Effector memory CD4-positive, alpha-beta T cell (primary cell): ENCODE measurements around the gene CERKL.

ENCODE experiments used
- DNase-seq, 3 donors: peaks; one replicate each; pipeline ENCODE4 v3.0.0-alpha.2; 2020
- H3K27ac ChIP-seq: 2 replicates; pipeline ENCODE4 v1.7.0; 2013; ENCODE audit warnings: mild to moderate bottlenecking, low read length, moderate library complexity; ENCODE audit not compliant: insufficient read depth, poor library complexity, severe bottlenecking
- H3K27me3 ChIP-seq: replicated peaks from 2 replicates; pipeline ENCODE4 v1.7.0; 2013; ENCODE audit warnings: mild to moderate bottlenecking, low read length; ENCODE audit not compliant: insufficient read depth, control insufficient read depth, poor library complexity, severe bottlenecking
- H3K36me3 ChIP-seq: 2 replicates; pipeline ENCODE4 v1.7.0; 2013; ENCODE audit warnings: mild to moderate bottlenecking, low read length, moderate library complexity; ENCODE audit not compliant: control insufficient read depth, insufficient read depth
- H3K4me1 ChIP-seq: 2 replicates; pipeline ENCODE4 v1.7.0; 2013; ENCODE audit warnings: low read length, mild to moderate bottlenecking; ENCODE audit not compliant: control insufficient read depth, insufficient read depth, poor library complexity, severe bottlenecking
- H3K4me3 ChIP-seq: 2 replicates; pipeline ENCODE4 v1.7.0; 2013; ENCODE audit warnings: low read length, low read depth, mild to moderate bottlenecking; ENCODE audit not compliant: insufficient read depth, poor library complexity, severe bottlenecking
- H3K9me3 ChIP-seq: 2 replicates; pipeline ENCODE4 v1.7.0; 2013; ENCODE audit warnings: mild to moderate bottlenecking, low read length, moderate library complexity; ENCODE audit not compliant: control insufficient read depth

The CERKL gene

DNA sequence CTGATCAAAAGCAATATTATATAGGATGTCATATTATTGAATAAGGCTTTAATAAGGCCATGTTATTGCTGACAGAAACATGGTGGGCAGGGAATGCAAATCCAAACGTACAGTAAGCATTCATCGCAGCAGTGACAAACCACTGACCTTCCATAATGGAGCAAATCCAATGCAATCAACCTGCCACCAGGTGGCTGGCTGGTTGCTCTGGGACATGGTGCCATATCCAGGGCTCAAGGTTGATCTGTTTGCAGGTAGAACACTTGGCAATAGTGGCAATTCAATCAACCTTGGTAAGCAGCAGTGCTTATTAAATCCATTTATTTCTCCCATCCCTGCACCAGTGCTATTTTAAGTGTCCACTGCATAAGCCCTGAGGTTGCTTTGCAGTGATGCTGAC lies 75.4 kb downstream of the CERKL start:
- no peaks in the 10 kb centered on the region for H3K9me3 ChIP-seq
- peaks cover under 1% of the 10 kb centered on the region for H3K4me1 ChIP-seq
- no peaks in the 10 kb centered on the region for H3K27me3 ChIP-seq
- DNase-seq = no peak
- no peaks in the 10 kb centered on the region for H3K36me3 ChIP-seq
- H3K4me3 ChIP-seq = no peak overlapping the region
- H3K27ac ChIP-seq = no peak overlapping the region

DNA sequence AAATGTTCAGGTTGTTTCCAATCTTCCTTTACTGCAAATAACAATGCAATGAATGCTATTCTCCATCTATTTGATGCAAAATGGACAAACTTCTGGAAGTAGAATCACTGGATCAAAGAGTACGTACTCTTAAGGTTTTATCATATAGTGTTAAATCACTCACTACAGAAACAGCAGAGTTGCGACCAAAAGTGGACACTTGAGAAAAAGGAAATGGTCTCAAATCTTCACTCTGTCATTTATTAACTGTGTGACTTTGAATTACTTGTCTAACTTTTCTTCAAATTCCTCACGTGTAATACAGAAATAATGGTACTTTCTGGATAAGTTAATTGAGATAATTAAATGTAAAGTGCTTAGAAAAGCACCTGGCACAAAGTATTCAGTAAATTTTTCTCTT lies 78.1 kb downstream of the CERKL start:
- Histone ChIP-seq H3K27me3 (no peaks in the 10 kb centered on the region), H3K4me3 (no peak overlapping the region), H3K36me3 (no peaks in the 10 kb centered on the region), H3K27ac (no peak overlapping the region), H3K4me1 (no peaks in the 10 kb centered on the region), H3K9me3 (no peaks in the 10 kb centered on the region)
- DNase-seq = no peak

DNA sequence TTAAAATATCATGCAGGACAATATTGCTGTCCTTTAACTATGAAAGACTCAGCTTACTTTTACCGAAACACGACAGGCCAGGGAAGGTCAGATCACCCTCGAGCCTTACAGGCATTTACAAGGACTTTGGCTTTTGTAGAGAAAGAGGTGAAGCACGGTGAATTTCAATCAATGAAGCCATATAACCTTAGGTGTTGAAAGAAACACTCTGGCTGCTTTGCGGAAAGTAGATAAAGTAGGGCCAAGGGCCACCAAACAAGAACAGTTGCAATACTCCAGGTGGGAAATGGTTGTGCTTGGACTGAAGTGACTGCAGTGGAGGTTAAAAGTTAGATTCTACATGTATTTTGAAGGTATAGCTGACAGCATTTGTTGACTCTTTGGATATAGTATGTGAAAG lies 80.5 kb downstream of the CERKL start:
- Histone ChIP-seq H3K9me3 (no peaks in the 10 kb centered on the region), H3K36me3 (no peaks in the 10 kb centered on the region), H3K4me1 (no peaks in the 10 kb centered on the region)

DNA sequence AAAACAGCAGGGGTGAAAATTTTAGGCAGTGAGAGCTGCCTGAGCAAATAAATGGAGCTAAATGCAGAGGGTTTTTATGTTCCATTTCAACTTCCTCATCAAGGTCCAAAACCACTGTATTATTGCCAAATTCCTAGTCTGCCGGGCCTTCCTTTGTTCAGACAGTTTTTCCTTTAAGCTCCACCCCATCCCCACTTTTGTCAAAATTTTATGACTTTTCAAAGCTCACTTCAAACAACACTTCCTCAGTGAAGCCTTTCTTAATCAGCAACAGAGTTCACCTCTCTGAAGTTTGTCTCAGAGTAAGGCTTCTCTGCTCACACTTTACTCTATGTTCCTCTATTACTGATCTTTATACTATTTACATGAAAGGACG lies 81.3 kb downstream of the CERKL start:
- no peaks in the 10 kb centered on the region for H3K9me3 ChIP-seq
- no peaks in the 10 kb centered on the region for H3K36me3 ChIP-seq
- no peaks in the 10 kb centered on the region for H3K27me3 ChIP-seq
- DNase-seq = no peak
- no peak overlapping the region for H3K27ac ChIP-seq
- no peak overlapping the region for H3K4me3 ChIP-seq
- H3K4me1 ChIP-seq = no peaks in the 10 kb centered on the region

More for the DNA sequence above, 80.5 kb downstream of the CERKL start:
- H3K4me3 ChIP-seq = no peak overlapping the region
- DNase-seq = no peak
- H3K27me3 ChIP-seq = no peaks in the 10 kb centered on the region
- H3K27ac ChIP-seq = no peak overlapping the region

DNA sequence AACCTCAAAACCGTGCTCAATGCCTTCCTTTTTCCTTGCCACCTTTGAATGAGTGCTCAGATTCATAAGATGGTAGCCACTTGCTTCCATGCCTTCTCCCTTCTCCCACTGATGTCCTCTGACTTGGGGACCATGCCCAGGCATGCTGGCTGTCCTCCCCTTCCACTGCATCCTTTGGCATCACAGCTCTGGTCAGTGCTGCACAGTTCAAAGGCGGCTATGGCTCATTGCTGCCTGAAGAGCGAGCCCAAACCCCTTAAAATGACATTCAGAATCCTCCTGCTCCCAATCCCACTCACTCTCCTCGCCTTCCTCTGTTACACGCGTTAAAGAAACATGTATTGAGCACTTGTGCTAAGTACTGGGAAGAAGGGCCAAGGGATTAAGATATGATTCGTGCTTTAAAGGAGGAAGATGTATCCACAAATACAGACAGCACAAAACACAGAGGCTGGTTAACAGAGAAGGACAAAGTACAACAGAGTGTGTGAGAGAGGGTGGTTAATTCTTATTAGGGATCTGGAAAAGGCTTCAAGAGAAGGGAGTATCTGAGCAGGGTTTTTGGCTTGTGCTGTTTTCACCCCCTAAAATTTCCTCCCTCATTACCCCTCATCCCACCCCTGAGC lies 81.8 kb downstream of the CERKL start:
- H3K9me3 ChIP-seq = no peaks in the 10 kb centered on the region
- no peak overlapping the region for H3K4me3 ChIP-seq
- H3K4me1 ChIP-seq = no peaks in the 10 kb centered on the region
- H3K27me3 ChIP-seq = no peaks in the 10 kb centered on the region
- DNase-seq = no peak
- no peaks in the 10 kb centered on the region for H3K36me3 ChIP-seq
- no peak overlapping the region for H3K27ac ChIP-seq

DNA sequence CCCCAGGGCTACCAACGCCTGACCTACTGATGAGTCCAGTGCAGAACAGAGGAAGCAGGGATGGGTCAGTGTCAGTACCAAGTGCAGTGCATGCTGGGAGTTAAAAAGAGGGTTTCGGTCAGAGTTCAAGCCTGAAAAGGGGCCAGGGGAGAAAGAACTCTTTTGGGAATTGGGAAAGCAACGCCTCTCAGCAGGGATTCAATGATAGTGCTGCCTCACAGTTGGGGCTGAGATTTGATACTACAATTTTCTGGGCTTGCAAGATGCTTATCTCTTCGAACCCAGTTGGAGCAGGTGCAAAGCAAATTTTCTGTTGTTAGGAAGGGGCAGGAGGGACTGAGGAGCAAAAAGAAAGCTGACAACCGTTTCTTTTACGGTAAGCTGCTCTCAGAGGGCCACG lies 82.6 kb downstream of the CERKL start:
- no peaks in the 10 kb centered on the region for H3K36me3 ChIP-seq
- no peak overlapping the region for H3K4me3 ChIP-seq
- no peaks in the 10 kb centered on the region for H3K27me3 ChIP-seq
- DNase-seq = no peak
- no peaks in the 10 kb centered on the region for H3K9me3 ChIP-seq
- H3K27ac ChIP-seq = no peak overlapping the region
- no peaks in the 10 kb centered on the region for H3K4me1 ChIP-seq

DNA sequence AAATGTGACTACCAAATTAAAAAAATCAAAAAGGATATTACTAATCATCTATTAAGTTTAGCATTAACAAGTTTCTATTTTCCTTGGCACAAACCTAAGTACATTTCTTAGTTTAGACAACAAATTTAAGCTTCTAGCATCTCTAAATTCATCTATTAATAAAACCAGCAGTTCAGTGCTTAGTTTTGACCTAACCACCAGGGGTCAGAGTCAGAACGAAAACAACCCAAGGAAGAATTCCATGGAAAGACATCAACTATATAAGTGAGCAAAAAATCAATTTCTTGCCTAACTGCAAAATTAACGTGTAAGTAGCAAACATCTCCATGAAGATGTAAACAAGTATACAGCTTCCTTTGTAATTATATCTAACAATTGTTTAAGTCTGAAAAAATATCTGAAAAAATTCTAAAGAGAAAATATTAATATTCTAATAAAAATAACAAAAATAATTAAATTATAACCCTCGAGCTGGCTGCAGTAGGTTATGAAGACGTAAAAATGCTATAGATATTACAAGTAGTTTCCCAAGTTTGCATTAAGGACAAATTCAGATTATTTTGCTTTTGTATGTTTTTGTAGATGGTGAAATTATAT lies 83.7 kb downstream of the CERKL start:
- Histone ChIP-seq H3K4me3 (no peak overlapping the region), H3K36me3 (no peaks in the 10 kb centered on the region), H3K9me3 (no peaks in the 10 kb centered on the region), H3K4me1 (no peaks in the 10 kb centered on the region), H3K27ac (no peak overlapping the region), H3K27me3 (no peaks in the 10 kb centered on the region)
- no peak for DNase-seq

DNA sequence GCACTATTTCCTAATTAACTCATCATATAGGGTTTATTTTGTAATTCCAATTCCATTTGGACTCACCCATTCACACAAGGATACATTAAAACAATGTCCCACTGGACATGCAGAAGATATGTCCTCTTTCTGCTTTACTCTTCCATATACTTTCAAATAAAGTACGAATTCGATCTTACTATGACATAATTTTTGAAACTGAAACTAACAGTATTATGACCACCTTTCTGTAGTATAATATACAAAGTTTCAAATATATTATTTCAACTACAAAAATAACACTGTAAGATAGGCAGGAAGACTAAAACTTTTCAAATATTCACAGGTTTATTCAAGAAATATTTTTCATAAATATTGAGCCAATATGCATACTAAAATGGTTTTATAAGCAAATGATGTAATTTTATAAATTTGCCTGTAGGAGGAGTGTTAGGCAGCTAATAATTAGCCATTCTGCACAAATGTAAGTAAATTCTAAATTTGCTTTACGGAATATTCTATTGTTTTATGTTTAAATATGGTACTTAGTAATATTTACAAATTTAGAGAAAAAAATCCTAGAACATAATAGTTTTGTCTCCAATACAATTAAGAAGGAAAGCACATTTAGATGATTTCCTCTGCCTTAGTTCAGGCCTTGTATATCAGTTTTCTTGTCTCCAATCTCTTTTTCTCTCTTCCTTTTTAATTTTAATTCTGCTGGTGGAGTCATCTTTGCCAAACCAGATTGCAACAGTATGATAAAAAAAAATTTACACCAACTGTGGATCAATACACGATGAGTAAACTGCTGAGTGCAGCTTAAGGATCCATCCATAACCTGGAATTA lies 85.9 kb downstream of the CERKL start:
- no peaks in the 10 kb centered on the region for H3K36me3 ChIP-seq
- no peaks in the 10 kb centered on the region for H3K4me1 ChIP-seq
- H3K9me3 ChIP-seq = no peaks in the 10 kb centered on the region
- H3K27ac ChIP-seq = no peak overlapping the region
- no peak for DNase-seq
- H3K4me3 ChIP-seq = no peak overlapping the region
- no peaks in the 10 kb centered on the region for H3K27me3 ChIP-seq

DNA sequence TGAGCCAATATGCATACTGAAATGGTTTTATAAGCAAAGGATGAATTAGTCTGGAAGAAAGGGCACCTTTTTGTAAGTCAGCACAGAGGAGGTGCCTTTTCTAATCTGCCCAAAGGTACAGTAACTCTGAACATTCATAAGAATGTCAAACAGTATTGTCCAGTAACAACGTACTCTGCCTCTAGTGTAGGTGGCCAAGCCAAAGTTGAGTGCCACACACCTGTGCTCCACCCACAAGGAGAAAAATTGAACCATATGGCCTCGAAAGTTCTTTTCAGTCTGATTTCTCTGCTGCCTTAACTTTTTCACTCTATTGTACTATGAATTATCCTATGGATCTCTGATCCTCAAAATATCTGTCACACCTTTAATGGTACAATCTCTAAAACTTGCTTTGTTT lies 86.8 kb downstream of the CERKL start:
- Histone ChIP-seq H3K9me3 (no peaks in the 10 kb centered on the region), H3K4me3 (no peak overlapping the region), H3K4me1 (no peaks in the 10 kb centered on the region), H3K27me3 (no peaks in the 10 kb centered on the region), H3K27ac (no peak overlapping the region), H3K36me3 (no peaks in the 10 kb centered on the region)
- no peak for DNase-seq

DNA sequence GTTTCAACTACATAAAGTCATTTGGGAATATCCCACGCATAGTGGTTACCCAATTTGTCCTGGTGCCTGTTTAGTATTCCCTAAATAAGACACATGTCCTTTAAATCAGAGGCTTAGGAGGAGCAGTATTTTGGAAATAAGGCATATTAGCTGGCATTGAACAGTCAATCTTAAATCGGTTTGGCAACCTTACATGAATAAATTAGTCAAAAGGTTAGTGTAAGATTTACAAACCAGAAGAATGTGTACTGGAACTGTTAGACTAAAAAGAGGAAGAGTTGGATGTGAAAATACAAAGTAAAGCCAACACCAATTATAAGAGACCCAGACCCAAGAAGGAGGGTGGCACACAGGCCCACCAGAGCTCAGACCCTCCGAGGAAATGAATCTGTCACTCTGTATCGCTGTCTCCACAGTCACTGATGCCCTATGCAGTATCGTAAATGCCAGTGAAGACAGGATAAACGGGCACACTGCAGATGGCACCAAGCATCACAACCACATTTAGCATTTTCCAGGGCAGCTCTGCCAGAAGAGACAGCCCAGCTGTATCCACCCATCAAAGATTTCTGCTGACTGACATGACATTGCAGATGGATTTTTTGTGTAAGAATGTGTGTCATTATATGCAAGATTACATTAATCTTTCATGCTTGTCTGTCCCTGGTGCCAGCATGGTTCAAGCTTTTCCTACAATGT lies 90.4 kb downstream of the CERKL start:
- H3K4me1 ChIP-seq = no peaks in the 10 kb centered on the region
- H3K4me3 ChIP-seq = no peak overlapping the region
- no peaks in the 10 kb centered on the region for H3K27me3 ChIP-seq
- DNase-seq = no peak
- H3K9me3 ChIP-seq = no peaks in the 10 kb centered on the region
- H3K36me3 ChIP-seq = no peaks in the 10 kb centered on the region
- no peak overlapping the region for H3K27ac ChIP-seq
